HG02943 (cell line): ENCODE measurements around the gene MRGPRF.
"Not testable (repeated sequence)": the region's sequence is repeated elsewhere in the genome, so short reads cannot be mapped to it uniquely, and the experiment has no call there.

Source experiments
- ATAC-seq: cut with Tn5 transposase; IDR thresholded peaks from one replicate; pipeline ENCODE4 v1.9.1; 2021; ENCODE audit warnings: mild to moderate bottlenecking, low read depth, moderate library complexity; ENCODE audit not compliant: unreplicated experiment

Gene MRGPRF

DNA sequence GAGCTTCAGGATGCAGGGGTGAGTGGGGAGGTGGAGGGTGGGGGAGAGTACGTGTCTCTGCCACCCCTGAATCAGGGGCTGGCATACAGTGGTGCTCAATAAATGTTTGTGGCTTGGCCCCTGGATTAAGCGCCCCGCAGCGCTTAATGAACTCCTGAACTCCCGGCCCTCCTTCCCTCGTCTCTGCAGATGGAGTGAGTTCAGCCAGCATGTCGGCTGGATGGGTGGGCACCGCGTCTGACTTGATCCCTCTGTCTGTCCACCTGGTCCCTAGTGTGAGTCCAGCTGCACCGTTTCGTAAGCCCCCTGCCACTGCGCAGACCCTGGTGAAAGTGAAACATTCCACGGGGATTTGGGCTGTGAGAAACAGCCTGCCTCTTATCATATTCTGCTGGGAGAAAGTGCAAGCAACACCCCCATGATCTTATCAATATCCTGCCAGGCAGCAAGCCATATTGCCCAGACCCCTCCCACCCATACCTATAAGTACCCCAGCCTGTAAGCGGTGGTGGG lies 20.2 kb downstream of the MRGPRF start:
- no peak for ATAC-seq

DNA sequence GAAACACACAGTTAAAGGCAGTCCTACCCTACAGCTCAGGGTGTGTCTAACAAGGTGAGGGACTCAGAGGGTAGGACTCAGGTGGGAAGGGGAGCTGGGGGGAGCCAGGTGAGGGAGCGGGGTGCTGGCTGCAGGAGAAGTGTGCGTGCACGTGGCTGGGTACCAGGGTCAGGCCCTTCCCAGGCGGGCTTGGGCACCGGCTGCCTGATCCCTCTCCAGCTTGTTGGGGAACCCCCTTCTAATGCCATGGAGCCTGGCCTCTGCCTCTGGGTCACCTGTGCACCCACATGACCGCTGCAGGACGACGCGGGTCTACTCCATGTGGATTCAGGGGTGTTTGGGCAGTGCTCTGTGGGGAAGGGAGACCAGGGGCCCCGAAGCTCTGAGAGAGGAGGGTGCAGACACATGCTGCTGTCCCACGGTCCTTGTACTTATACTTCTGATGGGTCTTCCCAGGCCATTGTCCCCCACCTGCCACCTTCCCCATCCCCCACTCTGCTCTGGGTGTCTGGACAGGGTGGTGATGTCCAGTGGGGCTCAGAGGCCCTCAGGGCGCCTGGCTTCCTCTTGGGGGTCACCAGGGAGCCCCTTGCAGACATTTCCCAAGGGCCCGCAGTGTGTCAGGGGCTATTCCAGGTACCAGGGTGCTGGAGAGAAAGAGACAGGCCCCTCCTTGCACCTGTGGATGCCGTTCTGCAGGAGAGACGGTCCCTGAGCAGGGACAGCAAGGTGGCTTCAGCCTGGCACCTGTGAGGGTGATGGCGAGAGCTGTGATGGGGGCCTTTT lies 21.9 kb downstream of the MRGPRF start:
- no peak for ATAC-seq

GRCh38 chr11:68989936-68990606 lies 23.0 kb downstream of the MRGPRF start:
- no peak for ATAC-seq

DNA sequence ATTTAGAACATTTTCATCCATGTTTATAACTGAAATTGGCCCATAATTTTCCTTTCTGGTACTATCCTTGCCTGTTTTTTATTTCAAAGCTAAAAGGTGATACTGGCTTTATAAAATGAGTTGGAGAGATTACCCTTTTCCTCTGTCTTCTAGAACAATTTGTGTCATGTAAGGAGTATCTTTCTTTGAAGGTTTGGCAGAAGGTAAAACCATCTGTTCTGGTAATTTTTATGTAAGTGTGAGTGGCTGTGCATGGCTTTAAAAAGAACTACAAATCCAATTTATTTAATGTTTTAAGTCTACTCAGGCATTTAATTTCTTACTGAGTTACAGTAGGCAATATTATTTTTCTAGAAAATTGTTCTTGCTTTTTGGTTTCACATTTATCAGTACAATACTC lies 24.6 kb downstream of the MRGPRF start:
- no peak for ATAC-seq

DNA sequence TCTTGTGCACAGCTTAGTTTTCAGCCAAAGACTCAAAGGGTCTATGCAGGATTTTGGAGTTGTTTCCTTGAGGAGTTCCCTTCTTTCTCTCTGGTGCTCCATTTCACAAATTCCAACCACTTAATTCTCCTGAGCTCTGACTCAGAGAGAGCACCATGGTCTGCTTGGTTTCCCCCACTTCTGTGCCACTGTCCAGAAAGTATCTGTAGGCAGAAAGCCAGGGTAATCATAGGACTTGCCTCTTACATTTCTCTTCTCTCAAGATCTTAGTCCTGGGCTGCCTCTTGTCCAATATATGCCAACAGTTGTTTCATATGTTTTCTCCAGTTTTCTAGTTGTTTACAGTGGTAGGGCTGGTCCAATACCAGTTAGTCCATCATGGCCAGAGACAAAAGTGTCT lies 25.8 kb downstream of the MRGPRF start:
- ATAC-seq: no peak

DNA sequence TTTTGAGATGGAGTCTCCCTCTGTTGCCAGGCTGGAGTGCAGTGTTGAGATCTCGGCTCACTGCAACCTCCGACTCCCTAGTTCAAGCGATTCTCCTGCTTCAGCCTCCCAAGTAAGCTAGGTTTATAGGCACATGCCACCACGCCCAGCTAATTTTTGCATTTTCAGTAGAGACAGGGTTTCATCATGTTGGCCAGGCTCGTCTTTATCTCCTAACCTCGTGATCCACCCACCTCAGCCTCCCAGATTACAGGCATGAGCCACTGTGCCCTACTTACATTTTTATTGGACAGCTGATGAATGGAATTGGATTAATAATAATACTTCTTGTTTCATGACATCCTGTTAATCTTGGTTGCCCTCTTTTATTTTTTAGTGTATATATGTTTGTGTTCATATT lies 29.2 kb downstream of the MRGPRF start:
- ATAC-seq: no peak

DNA sequence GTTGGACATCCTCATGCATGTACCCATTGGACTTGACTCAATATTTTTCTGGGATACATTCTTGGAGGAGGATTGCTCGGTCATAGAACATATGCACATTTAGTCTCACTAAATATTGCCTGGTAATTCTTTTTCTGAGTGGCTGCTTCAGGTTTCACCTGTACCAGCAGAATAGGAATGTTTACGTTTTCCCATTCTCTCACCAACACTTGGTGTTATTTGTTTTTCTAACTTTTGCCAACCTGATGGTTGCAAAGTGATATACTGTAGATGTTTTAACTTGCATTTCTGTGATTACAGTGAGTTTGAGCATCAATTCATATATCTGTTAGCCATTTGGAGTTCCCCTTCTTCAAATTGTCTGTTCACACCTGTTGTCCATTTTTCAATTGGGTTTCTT lies 30.9 kb downstream of the MRGPRF start:
- no peak for ATAC-seq

DNA sequence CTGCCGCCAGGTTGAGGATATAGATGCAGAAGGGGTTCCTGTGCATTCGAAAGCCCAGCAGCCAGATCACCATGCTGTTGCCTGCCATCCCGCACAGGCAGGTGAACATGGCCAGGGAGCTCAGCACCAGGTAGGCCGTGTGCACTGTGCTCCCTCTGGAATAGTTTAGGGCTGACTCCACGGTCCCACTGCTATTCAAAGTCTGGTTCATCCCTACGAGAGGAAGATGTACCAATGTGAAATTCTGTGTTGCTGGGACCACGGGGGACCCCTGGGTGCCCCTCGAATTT lies 32.3 kb downstream of the MRGPRF start, which contains the start of gene MRGPRD:
MRGPRD (minus strand) TSS at position 211 of the 290 bp plus-strand sequence; CDS start at position 211, 0 bp downstream.
- ATAC-seq: no peak

DNA sequence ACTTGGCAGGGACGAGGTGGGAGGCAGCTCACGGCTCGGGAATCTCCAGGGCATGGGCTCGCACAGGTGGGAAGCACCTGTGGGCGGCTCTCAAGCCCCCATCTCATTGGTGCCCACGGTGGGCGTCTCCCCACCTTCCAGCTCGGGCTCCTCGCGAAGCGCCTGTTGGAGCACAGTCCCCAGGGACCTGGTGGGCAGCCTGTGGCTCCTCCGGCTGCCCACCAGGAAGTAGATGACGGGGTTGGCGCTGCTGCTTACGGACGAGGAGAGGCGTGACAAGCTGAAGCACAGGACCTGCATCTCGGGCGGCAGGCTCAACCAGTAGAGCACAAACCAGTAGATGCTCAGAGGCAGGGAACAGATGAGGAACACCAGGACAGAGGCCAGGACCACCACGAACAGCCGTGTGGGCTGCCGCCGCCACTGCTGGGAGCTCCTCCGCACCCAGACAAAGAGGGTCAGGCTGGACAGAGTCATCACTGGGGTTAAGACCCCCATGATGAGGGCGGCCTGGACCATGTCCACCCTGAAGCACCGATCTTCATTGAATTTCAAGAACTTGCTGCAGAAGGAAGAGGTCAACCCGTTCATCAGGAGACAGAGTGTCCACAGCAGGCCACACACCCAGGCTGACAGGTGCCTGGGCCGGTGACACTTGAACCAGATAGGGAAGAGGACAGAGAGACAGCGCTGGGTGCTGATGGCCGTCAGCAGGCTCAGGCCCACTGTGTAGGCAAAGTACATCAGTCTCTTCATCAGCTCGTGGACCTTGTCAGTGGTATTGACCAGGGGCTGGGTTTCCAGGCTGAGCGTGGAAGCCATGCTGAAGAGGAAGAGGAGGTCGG lies 32.9 kb downstream of the MRGPRF start:
- no peak for ATAC-seq

- ATAC-seq: no peak
Observed at GRCh38 chr11:68978931-68979594, 34.0 kb downstream of the MRGPRF start.

- ATAC-seq: no peak
Observed at GRCh38 chr11:68978626-68978930, 34.5 kb downstream of the MRGPRF start.

DNA sequence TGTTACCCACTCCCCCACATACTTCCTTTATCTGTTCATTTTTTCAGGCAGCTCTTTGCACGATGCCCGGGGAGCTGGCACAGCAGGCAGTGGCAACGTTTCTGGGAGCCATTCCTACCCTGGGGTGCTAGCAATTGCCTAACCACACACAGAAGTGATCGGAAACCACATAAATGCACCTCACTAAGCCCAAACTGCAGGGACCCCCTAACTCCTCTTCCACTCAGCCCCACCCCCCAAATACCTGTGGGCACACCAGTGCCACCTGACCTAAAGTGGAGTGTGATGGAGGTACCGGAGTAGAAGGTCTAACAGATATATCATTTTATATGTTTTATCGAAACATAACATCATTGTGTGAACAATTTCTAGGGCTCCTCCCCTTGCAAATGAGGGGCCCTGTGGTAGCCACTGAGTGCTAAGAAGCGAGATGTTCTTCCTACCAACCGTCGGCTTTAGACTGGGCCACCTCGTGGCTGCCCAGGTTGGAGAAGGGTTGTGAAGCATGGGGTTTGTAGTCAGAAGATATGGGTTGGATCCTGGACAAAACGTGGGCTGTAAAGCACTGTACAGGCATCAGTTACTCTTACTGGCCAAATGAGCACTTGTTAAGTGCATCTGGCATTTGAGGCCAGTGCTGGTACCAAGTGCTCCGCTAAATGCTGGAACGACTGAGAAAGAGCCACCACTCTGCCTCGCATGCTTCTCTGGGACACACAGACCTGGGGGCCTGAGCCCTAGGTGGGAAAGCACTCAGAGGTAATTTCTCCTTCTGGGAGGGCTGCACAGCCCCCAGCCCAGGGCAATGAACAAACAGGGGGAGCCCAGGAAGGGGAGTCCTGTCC lies 35.0 kb downstream of the MRGPRF start:
- ATAC-seq: no peak

DNA sequence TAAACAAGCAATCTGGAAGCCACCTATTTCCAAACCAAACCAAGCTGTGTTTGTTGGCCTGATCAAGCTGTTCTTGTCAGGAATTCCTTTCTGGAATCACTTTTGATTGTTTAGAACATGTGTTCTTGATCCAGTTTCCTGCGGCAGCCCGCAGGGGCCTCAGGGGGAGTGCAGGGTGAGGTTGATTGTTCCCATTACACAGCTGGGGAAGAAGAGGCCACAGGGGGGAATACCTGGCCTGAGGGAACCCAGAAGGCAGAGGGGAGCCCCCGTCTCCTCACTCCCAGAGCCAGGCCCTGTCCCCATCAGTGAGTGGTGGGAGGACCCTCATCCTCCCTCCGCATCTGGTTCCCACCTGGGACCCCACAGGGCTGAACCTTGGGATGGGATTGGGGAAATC lies 36.5 kb downstream of the MRGPRF start:
- no peak for ATAC-seq

DNA sequence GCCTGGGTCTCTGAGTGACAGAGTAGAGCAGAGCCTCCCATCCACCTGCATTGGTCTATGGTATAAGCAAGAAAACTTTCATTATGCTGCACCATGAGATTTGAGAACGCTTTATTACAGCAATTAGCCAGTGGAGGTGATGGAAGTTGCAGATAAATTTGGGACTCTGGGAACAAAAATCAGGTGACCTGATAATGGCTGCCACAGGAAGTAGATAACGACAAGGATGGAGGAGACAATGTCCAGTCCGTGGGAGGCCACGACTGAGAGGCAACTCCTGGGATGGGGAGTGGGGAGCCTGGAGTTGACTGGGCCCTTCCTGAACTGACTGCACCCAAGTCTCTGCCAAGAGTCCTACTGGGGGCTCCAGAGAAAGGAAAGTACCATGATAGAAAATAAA lies 37.0 kb downstream of the MRGPRF start:
- ATAC-seq: no peak

GRCh38 chr11:68974421-68975194 lies 38.4 kb downstream of the MRGPRF start:
- no peak for ATAC-seq

- not testable (repeated sequence) for ATAC-seq
Observed at GRCh38 chr11:68973706-68974105, 39.3 kb downstream of the MRGPRF start.

DNA sequence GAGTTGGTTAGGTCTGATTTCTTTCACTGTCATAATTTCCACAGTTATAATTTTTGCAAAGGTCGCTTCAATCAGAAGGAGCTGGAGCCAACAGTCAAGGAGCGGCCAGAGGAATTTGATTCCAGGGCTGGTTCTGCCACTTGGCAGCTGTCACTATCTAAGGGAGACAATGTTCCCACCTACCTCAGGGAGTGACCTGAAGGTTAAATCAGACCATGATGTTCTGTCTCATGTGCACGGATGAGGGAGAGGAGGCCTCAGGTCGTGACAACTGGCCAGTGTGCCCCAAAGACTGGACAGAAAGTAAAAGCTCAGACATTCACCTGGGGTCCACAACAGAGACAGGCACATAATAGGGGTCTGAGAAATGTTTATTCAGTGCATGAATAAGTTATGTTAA lies 39.8 kb downstream of the MRGPRF start:
- ATAC-seq: no peak

GRCh38 chr11:68970921-68971636 lies 42.0 kb downstream of the MRGPRF start:
- ATAC-seq: no peak

DNA sequence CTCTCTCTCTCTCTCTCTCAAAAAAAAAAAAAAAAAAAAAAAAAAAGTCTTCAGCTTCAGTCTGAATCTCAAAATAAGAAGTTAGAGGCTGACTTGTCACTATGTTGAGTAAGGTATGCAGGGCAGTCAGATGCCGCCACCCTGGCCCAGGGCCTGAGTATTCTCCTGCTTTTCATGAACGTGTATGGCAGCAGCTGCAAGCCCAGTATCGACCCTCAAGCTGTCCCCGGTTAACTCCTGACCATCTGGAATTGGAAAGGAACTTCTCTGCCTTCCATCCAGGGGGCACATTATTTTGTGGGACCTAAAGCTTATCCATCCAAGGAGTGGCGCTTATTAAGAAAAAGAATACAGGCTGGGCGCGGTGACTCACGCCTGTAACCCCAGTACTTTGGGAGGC lies 43.7 kb downstream of the MRGPRF start:
- ATAC-seq: no peak
